Measurements from ENCODE around the gene NOL7.

NOL7 gene

DNA sequence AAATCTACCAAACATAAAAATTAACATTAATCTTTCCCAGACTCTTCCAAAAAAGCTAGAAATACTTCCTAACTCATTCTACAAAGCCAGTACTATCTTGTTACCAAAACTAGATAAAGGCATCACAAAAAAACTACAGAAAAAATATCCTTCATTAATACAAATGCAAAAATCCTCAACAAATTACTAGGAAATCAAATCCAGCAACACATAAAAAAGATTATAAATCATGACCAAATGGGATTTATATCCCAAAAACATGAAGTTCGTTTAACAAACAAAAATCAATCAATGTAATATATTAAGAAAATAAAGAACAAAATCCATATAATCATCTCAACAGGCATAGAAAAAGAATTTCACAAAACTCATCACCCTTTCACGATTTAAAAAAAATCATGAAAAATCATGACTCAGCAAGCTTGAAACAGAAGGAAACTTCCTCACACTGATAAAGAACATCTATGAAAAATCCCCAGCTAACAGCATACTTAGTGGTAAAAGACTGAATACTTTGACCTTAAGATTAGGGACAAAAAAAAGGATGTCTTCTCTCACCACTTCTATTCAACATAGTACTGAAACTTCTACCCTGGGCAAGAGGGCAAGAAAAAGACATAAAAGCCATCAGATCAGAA, 53.3 kb downstream of the NOL7 start:
- Histone ChIP-seq H3K27me3 (ENCODE audit: insufficient read depth, low read length) (no peaks in the 10 kb centered on the region), H3K9me3 (ENCODE audit: low read length) (peaks cover 21% of the 10 kb centered on the region), H3K4me1 (ENCODE audit: insufficient read depth, low read length, severe bottlenecking) (peaks cover 28% of the 10 kb centered on the region), H3K9ac (ENCODE audit: low read length) (no peak overlapping the region), H3K4me3 (ENCODE audit: low read depth, low read length, poor library complexity, severe bottlenecking) (no peak overlapping the region), H4K20me1 (ENCODE audit: insufficient read depth, low read length) (no peaks in the 10 kb centered on the region), H2AFZ (ENCODE audit: low read length) (no peak overlapping the region), H3F3A (ENCODE audit: insufficient read depth, low read length) (no peaks in the 10 kb centered on the region), H3K79me2 (ENCODE audit: insufficient read depth, low read length) (peaks cover 98% of the 10 kb centered on the region), H3K27ac (ENCODE audit: low read depth, low read length, poor library complexity, severe bottlenecking) (no peak overlapping the region), H3K9me2 (ENCODE audit: low read depth, low read length) (no peaks in the 10 kb centered on the region), H3K4me2 (ENCODE audit: low read length) (no peak overlapping the region), H3K36me3 (ENCODE audit: insufficient read depth, low read length) (peaks cover 11% of the 10 kb centered on the region)
- no peak for TF ChIP-seq EZH2 (IDR thresholded peaks at IDR 0.05; ENCODE audit: borderline replicate concordance, low read length)
- TF ChIP-seq, protein P1, sequence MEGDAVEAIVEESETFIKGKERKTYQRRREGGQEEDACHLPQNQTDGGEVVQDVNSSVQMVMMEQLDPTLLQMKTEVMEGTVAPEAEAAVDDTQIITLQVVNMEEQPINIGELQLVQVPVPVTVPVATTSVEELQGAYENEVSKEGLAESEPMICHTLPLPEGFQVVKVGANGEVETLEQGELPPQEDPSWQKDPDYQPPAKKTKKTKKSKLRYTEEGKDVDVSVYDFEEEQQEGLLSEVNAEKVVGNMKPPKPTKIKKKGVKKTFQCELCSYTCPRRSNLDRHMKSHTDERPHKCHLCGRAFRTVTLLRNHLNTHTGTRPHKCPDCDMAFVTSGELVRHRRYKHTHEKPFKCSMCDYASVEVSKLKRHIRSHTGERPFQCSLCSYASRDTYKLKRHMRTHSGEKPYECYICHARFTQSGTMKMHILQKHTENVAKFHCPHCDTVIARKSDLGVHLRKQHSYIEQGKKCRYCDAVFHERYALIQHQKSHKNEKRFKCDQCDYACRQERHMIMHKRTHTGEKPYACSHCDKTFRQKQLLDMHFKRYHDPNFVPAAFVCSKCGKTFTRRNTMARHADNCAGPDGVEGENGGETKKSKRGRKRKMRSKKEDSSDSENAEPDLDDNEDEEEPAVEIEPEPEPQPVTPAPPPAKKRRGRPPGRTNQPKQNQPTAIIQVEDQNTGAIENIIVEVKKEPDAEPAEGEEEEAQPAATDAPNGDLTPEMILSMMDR (IDR thresholded peaks at IDR 0.05; ENCODE audit: low read length), result no peak

DNA sequence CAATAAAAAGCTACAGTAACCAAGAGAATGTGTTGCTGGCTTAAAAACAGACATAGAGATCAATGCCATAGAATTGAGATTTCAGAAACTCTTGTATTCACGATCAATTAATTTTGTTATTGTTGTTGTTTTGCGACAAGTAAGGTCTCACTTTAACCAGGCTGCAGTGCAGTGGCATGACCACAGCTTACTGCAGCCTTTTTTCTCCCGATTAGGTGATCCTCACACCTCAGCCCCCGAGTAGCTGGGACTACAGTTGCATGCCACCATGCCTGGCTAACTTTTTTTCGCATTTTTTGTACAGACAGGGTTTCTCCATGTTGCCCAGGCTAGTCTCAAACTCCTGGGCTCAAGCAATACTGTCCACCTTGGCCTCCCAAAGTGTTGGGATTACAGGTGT, 54.3 kb downstream of the NOL7 start:
- Histone ChIP-seq H2AFZ (ENCODE audit: low read length) (no peak overlapping the region), H3K4me3 (ENCODE audit: low read depth, low read length, poor library complexity, severe bottlenecking) (no peak overlapping the region), H3K79me2 (ENCODE audit: insufficient read depth, low read length) (peaks cover 97% of the 10 kb centered on the region), H3K9ac (ENCODE audit: low read length) (no peak overlapping the region), H3F3A (ENCODE audit: insufficient read depth, low read length) (no peaks in the 10 kb centered on the region), H3K4me2 (ENCODE audit: low read length) (no peak overlapping the region), H3K9me3 (ENCODE audit: low read length) (peaks cover 21% of the 10 kb centered on the region), H3K27me3 (ENCODE audit: insufficient read depth, low read length) (no peaks in the 10 kb centered on the region), H4K20me1 (ENCODE audit: insufficient read depth, low read length) (no peaks in the 10 kb centered on the region), H3K4me1 (ENCODE audit: insufficient read depth, low read length, severe bottlenecking) (peaks cover 17% of the 10 kb centered on the region), H3K36me3 (ENCODE audit: insufficient read depth, low read length) (peaks cover 16% of the 10 kb centered on the region), H3K27ac (ENCODE audit: low read depth, low read length, poor library complexity, severe bottlenecking) (no peak overlapping the region), H3K9me2 (ENCODE audit: low read depth, low read length) (no peaks in the 10 kb centered on the region)
- TF ChIP-seq, protein P1 (IDR thresholded peaks at IDR 0.05; ENCODE audit: low read length), result no peak
- TF ChIP-seq EZH2 (IDR thresholded peaks at IDR 0.05; ENCODE audit: borderline replicate concordance, low read length), result no peak
